Lung (tissue), 12 donors: ENCODE data around the gene SLC38A9. TPM values are rescaled to one million over a fixed set of nuclear protein-coding genes. Genes with fewer than 3 reads are reported as not detected.

ENCODE experiments used
- ATAC-seq: fragments of 200-7000 bp; cut with Tn5 transposase; one replicate; pipeline ENCODE4 v1.9.1; 2020; ENCODE audit warnings: moderate number of reproducible peaks; ENCODE audit not compliant: insufficient read depth, low FRiP score
- DNase-seq, 3 donors: peaks; one replicate each; pipeline ENCODE4 v3.0.0-alpha.2; 2013 to 2017
- H3K27ac ChIP-seq, 2 donors: one replicate each; pipeline ENCODE4 v1.5.1; 2013; ENCODE audit warnings: mild to moderate bottlenecking in 2 of 2, moderate library complexity in 2 of 2, control low read depth in 1 of 2, inconsistent platforms in 1 of 2, low read depth in 1 of 2, low read length in 1 of 2
- H3K27me3 ChIP-seq, 3 donors: one replicate each; pipeline ENCODE4 v1.5.1; 2013; ENCODE audit warnings: low read length in 2 of 3; ENCODE audit not compliant: control insufficient read depth in 3 of 3, insufficient read depth in 3 of 3
- H3K36me3 ChIP-seq, 4 donors: one replicate each; pipeline ENCODE4 v1.5.1; 2013; ENCODE audit warnings: low read length in 4 of 4, mild to moderate bottlenecking in 1 of 4, moderate library complexity in 1 of 4; ENCODE audit not compliant: control insufficient read depth in 4 of 4, insufficient read depth in 4 of 4
- H3K4me1 ChIP-seq, 5 donors: one replicate each; pipeline ENCODE4 v1.5.1; 2013; ENCODE audit warnings: low read length in 5 of 5, mild to moderate bottlenecking in 2 of 5, moderate library complexity in 1 of 5; ENCODE audit not compliant: control insufficient read depth in 5 of 5, insufficient read depth in 5 of 5
- H3K4me3 ChIP-seq: one replicate; pipeline ENCODE4 v1.5.1; 2013; ENCODE audit warnings: mild to moderate bottlenecking, control low read depth, moderate library complexity
- H3K9ac ChIP-seq, 2 donors: one replicate each; pipeline ENCODE4 v1.5.1; 2013; ENCODE audit warnings: low read length in 2 of 2, control low read depth in 1 of 2; ENCODE audit not compliant: insufficient read depth in 1 of 2
- H3K9me3 ChIP-seq, 4 donors: one replicate each; pipeline ENCODE4 v1.5.1; 2013; ENCODE audit warnings: low read length in 3 of 4, mild to moderate bottlenecking in 1 of 4, moderate library complexity in 1 of 4; ENCODE audit not compliant: control insufficient read depth in 4 of 4, insufficient read depth in 3 of 4
- WGBS, 2 donors: extraction: QIAGEN DNeasy Blood & Tissue Kit; methylation state at CpG; one replicate each; pipeline ENCODE4 v1.1.7; 2013; 5-methylcytosine and 5-hydroxymethylcytosine counted together
- polyA plus RNA-seq, 2 donors: library from polyadenylated mRNA; stranded (reverse); fragments of 200-250 nt; gene quantifications; one replicate each; pipeline ENCODE4 v1.2.1, GENCODE V29; 2013
- total RNA-seq, 2 donors: library from RNA; depleted of rRNA in 1 of 2; stranded (reverse); fragments of >200 nt in 1 of 2; gene quantifications; one replicate each; pipeline ENCODE4 v1.2.1, GENCODE V29; 2014 to 2021
- TF ChIP-seq, protein P1 (sequence below): IDR thresholded peaks from 2 replicates; pipeline ENCODE4 v1.5.1; 2012; ENCODE audit warnings: mild to moderate bottlenecking; ENCODE audit errors: control extremely low read depth, extremely low read depth
- donor health status: control.
- donor health status: control.
- donor health status: Bipolar disorder and iron deficiency.
- donor health status: healthy.
- donor health status: DM: yes; HTN: yes; CAD: no.

Gene SLC38A9
- total and polyA plus RNA-seq, 4 donors: 8.5 to 64.2 (median 14.5) TPM

DNA sequence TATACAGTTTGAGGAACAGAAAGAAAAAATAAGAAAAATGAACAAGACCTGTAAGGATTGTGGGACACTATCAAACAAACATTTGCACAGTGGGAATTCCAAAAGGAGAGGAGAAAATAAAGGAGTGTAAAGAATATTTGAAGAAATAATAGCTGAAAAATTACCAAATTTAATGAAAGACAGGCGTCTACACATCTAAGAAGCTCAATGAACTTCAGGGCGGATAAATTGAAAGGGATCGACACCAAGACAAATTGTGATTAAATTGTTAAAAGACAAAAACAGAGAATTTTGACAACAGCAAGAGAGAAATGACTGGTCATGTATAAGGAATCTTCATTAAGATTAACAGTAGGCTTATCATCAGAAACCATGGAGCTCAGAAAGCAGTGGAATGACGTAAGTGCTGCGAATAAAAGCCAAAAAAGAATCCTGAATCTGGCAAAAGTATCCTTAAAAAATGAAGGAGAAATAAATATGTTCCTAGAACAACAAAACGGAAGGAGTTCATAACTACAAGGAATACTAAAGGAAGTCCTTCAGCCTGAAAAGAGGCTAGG, 3.5 kb upstream of the SLC38A9 start:
- TF ChIP-seq, protein P1, sequence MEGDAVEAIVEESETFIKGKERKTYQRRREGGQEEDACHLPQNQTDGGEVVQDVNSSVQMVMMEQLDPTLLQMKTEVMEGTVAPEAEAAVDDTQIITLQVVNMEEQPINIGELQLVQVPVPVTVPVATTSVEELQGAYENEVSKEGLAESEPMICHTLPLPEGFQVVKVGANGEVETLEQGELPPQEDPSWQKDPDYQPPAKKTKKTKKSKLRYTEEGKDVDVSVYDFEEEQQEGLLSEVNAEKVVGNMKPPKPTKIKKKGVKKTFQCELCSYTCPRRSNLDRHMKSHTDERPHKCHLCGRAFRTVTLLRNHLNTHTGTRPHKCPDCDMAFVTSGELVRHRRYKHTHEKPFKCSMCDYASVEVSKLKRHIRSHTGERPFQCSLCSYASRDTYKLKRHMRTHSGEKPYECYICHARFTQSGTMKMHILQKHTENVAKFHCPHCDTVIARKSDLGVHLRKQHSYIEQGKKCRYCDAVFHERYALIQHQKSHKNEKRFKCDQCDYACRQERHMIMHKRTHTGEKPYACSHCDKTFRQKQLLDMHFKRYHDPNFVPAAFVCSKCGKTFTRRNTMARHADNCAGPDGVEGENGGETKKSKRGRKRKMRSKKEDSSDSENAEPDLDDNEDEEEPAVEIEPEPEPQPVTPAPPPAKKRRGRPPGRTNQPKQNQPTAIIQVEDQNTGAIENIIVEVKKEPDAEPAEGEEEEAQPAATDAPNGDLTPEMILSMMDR: no peak
- ATAC-seq (no peak), DNase-seq (no peak)
- Histone ChIP-seq H3K4me1 (peaks cover 0 to 12% (median 2%) of the 10 kb centered on the region in 5 donors), H3K4me3 (no peak overlapping the region), H3K27me3 (no peaks in the 10 kb centered on the region), H3K36me3 (no peaks in the 10 kb centered on the region), H3K9me3 (peaks cover 0 to 5% (median 2%) of the 10 kb centered on the region in 4 donors), H3K9ac (no peak overlapping the region), H3K27ac (no peak overlapping the region)
- 95 to 96% methylated on average over 6 of the region's 6 CpGs for WGBS, 2 donors

- Histone ChIP-seq H3K36me3 (no peaks in the 10 kb centered on the region), H3K27me3 (no peaks in the 10 kb centered on the region), H3K4me1 (peaks cover 0 to 12% (median 2%) of the 10 kb centered on the region in 5 donors), H3K27ac (no peak overlapping the region), H3K9ac (no peak overlapping the region), H3K9me3 (peaks cover 0 to 5% (median 2%) of the 10 kb centered on the region in 4 donors), H3K4me3 (no peak overlapping the region)
- ATAC-seq: no peak
- WGBS, 2 donors: 76 to 79% methylated on average over 6 of the region's 6 CpGs
- no peak for DNase-seq
- TF ChIP-seq, protein P1: no peak
These were observed 2.6 kb upstream of the SLC38A9 start for GRCh38 chr5:55714749-55715148.

DNA sequence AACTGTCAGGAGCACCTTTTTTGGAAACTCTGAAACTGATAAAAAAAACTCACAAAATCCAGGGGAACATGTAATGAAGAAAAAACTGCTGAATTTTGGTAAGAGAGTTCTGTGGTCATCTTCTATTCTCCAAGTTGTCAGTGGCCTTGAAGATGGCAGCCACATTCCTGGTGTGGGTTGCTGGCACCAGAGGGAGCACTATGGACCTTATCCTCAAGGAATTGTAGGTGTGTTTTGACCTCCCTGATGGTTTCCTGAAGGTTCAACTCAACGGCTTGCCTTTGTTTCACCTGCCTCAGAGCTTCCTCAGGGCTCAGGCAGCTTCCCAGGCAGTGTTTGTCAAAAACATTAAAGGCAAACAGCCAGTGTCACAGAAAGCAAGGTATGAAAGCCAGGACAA, 2.2 kb upstream of the SLC38A9 start:
- Histone ChIP-seq H3K4me1 (peaks cover 0 to 12% (median 2%) of the 10 kb centered on the region in 5 donors), H3K9ac (no peak overlapping the region), H3K4me3 (no peak overlapping the region), H3K27ac (no peak overlapping the region), H3K27me3 (no peaks in the 10 kb centered on the region), H3K9me3 (peaks cover 0 to 5% (median 2%) of the 10 kb centered on the region in 4 donors), H3K36me3 (no peaks in the 10 kb centered on the region)
- 53 to 69% methylated on average over 1 of the region's 1 CpG for WGBS, 2 donors
- TF ChIP-seq, protein P1: no peak
- no peak for ATAC-seq
- DNase-seq: no peak

GRCh38 chr5:55713871-55714270, 1.7 kb upstream of the SLC38A9 start:
- H3K36me3 ChIP-seq: peaks cover 0 to 2% (median 0%) of the 10 kb centered on the region in 4 donors
- no peak overlapping the region for H3K9ac ChIP-seq
- H3K27ac ChIP-seq: no peak overlapping the region
- TF ChIP-seq, protein P1: no peak
- ATAC-seq (no peak), DNase-seq (no peak)
- H3K27me3 ChIP-seq: no peaks in the 10 kb centered on the region
- peaks cover 0 to 12% (median 2%) of the 10 kb centered on the region in 5 donors for H3K4me1 ChIP-seq
- H3K9me3 ChIP-seq: peaks cover 0 to 4% (median 1%) of the 10 kb centered on the region in 4 donors
- no peak overlapping the region for H3K4me3 ChIP-seq
- 67 to 90% methylated on average over 3 of the region's 3 CpGs for WGBS, 2 donors
